ENCODE data around the gene TAT. TPM values are rescaled to one million over a fixed set of nuclear protein-coding genes. Genes with fewer than 3 reads are reported as not detected.

Gene TAT
- total and polyA plus RNA-seq, 2 donors from 2014 or later = not detected

GRCh38 chr16:71524566-71525553 lies 52.0 kb downstream of the TAT start:
- H3K9ac ChIP-seq (ENCODE audit: low read length in 3 of 3) = no peak overlapping the region
- H3K4me1 ChIP-seq (ENCODE audit: control insufficient read depth in 2 of 3, insufficient read depth in 2 of 3, low read depth in 1 of 3, low read length in 3 of 3) = no peaks in the 10 kb centered on the region
- DNase-seq (no peak), FAIRE-seq (no peak)
- no peak overlapping the region for H3K27ac ChIP-seq (ENCODE audit: low read depth in 2 of 2, low read length in 2 of 2)
- H3K36me3 ChIP-seq (ENCODE audit: control insufficient read depth in 2 of 3, insufficient read depth in 3 of 3, low read length in 3 of 3) = no peaks in the 10 kb centered on the region
- H3K4me3 ChIP-seq (ENCODE audit: low read length in 3 of 3) = no peak overlapping the region
- no peaks in the 10 kb centered on the region for H3K27me3 ChIP-seq (ENCODE audit: control insufficient read depth, insufficient read depth, low read length)
- intact Hi-C loops (cut with DNase I) = no loop called here
- H3K9me3 ChIP-seq (ENCODE audit: control insufficient read depth in 2 of 3, insufficient read depth in 1 of 3, low read length in 3 of 3) = no peaks in the 10 kb centered on the region
- TF ChIP-seq CTCF (IDR thresholded peaks at IDR 0.05; ENCODE audit: borderline replicate concordance, extremely low read depth, insufficient read depth) = no peak

- no peak for TF ChIP-seq CTCF (IDR thresholded peaks at IDR 0.05; ENCODE audit: borderline replicate concordance, extremely low read depth, insufficient read depth)
- Histone ChIP-seq H3K9me3 (ENCODE audit: control insufficient read depth in 2 of 3, insufficient read depth in 1 of 3, low read length in 3 of 3) (no peaks in the 10 kb centered on the region), H3K27me3 (ENCODE audit: control insufficient read depth, insufficient read depth, low read length) (no peaks in the 10 kb centered on the region), H3K36me3 (ENCODE audit: control insufficient read depth in 2 of 3, insufficient read depth in 3 of 3, low read length in 3 of 3) (no peaks in the 10 kb centered on the region), H3K9ac (ENCODE audit: low read length in 3 of 3) (no peak overlapping the region), H3K4me1 (ENCODE audit: control insufficient read depth in 2 of 3, insufficient read depth in 2 of 3, low read depth in 1 of 3, low read length in 3 of 3) (no peaks in the 10 kb centered on the region), H3K27ac (ENCODE audit: low read depth in 2 of 2, low read length in 2 of 2) (no peak overlapping the region), H3K4me3 (ENCODE audit: low read length in 3 of 3) (no peak overlapping the region)
- intact Hi-C loops (cut with DNase I) = no loop called here
- no peak for FAIRE-seq
- DNase-seq = no peak
Measured at GRCh38 chr16:71520550-71520949, 56.3 kb downstream of the TAT start.

Other genes starting within 250 kb of the TAT start
- 1.4 TPM for gene CALB2, start 218.4 kb downstream of the TAT start, total RNA-seq
- not detected for gene CALB2, start 218.4 kb downstream of the TAT start, polyA plus RNA-seq (ENCODE audit: insufficient read depth, low read depth, low replicate concordance)
- gene TLE7, start 135.0 kb downstream of the TAT start, total RNA-seq = not detected
- gene TLE7, start 135.0 kb downstream of the TAT start, polyA plus RNA-seq (ENCODE audit: insufficient read depth, low read depth, low replicate concordance) = not detected
- gene ZNF23, start 114.8 kb downstream of the TAT start, total RNA-seq = 9.9 TPM
- 7.3 TPM for gene ZNF23, start 114.8 kb downstream of the TAT start, polyA plus RNA-seq (ENCODE audit: insufficient read depth, low read depth, low replicate concordance)
- gene ZNF19, start 87.8 kb downstream of the TAT start, total RNA-seq = 22.3 TPM
- gene ZNF19, start 87.8 kb downstream of the TAT start, polyA plus RNA-seq (ENCODE audit: insufficient read depth, low read depth, low replicate concordance) = 5.9 TPM
- not detected for gene CHST4, start 50.7 kb downstream of the TAT start, total RNA-seq
- not detected for gene CHST4, start 50.7 kb downstream of the TAT start, polyA plus RNA-seq (ENCODE audit: insufficient read depth, low read depth, low replicate concordance)
- gene MARVELD3, start 49.1 kb upstream of the TAT start, total RNA-seq = 10.3 TPM
- gene MARVELD3, start 49.1 kb upstream of the TAT start, polyA plus RNA-seq (ENCODE audit: insufficient read depth, low read depth, low replicate concordance) = 10.6 TPM
- gene PHLPP2, start 147.6 kb upstream of the TAT start, total RNA-seq = 7.1 TPM
- 2.8 TPM for gene PHLPP2, start 147.6 kb upstream of the TAT start, polyA plus RNA-seq (ENCODE audit: insufficient read depth, low read depth, low replicate concordance)
- 111 TPM for gene AP1G1, start 231.7 kb upstream of the TAT start, total RNA-seq
- 28.0 TPM for gene AP1G1, start 231.7 kb upstream of the TAT start, polyA plus RNA-seq (ENCODE audit: insufficient read depth, low read depth, low replicate concordance)

Data from kidney (tissue), 14 donors.